Neutrophil (primary cell): ENCODE measurements around the gene MYO5B.

ENCODE experiments used
- H3K27ac ChIP-seq: fragments of 200-600 bp; sonication (generic); 2 replicates; pipeline ENCODE4 v1.5.1; 2016; ENCODE audit warnings: mild to moderate bottlenecking, moderate library complexity
- H3K27me3 ChIP-seq: fragments of 200-600 bp; sonication (generic); 2 replicates; pipeline ENCODE4 v1.6.0; 2016; ENCODE audit warnings: mild to moderate bottlenecking
- H3K36me3 ChIP-seq: fragments of 200-600 bp; sonication (generic); 2 replicates; pipeline ENCODE4 v1.5.1; 2017
- H3K4me1 ChIP-seq, 2 experiments: fragments of 200-600 bp in 1 of 2; sonication (generic) in 1 of 2; 1 replicate in 1 of 2; 2 replicates in 1 of 2; pipeline versions ENCODE4 v1.5.1 to v1.6.1; 2013 to 2016; ENCODE audit warnings: low read depth in 1 of 2, low read length in 1 of 2, mild to moderate bottlenecking in 1 of 2, moderate library complexity in 1 of 2; ENCODE audit not compliant: control insufficient read depth in 1 of 2, insufficient read depth in 1 of 2
- H3K4me3 ChIP-seq, 2 experiments: fragments of 200-600 bp in 1 of 2; sonication (generic) in 1 of 2; 1 replicate in 1 of 2; 2 replicates in 1 of 2; pipeline ENCODE4 v1.5.1; 2013 to 2016; ENCODE audit warnings: low read depth in 1 of 2, low read length in 1 of 2, mild to moderate bottlenecking in 1 of 2, moderate library complexity in 1 of 2
- H3K9me3 ChIP-seq: fragments of 200-600 bp; sonication (generic); 2 replicates; pipeline ENCODE4 v1.5.1; 2016
- TF ChIP-seq, protein P1 (sequence below): fragments of 200-600 bp; sonication (generic); IDR thresholded peaks from 2 replicates; pipeline ENCODE4 v1.5.1; 2016; ENCODE audit warnings: antibody characterized with exemption

MYO5B gene

GRCh38 chr18:50011813-50012435 lies 183.0 kb downstream of the MYO5B start:
- peaks cover 8% of the 10 kb centered on the region for H3K27me3 ChIP-seq
- no peaks in the 10 kb centered on the region for H3K9me3 ChIP-seq
- no peaks in the 10 kb centered on the region for H3K36me3 ChIP-seq
- no peak overlapping the region for H3K27ac ChIP-seq
- no peak overlapping the region for H3K4me3 ChIP-seq
- TF ChIP-seq, protein P1, sequence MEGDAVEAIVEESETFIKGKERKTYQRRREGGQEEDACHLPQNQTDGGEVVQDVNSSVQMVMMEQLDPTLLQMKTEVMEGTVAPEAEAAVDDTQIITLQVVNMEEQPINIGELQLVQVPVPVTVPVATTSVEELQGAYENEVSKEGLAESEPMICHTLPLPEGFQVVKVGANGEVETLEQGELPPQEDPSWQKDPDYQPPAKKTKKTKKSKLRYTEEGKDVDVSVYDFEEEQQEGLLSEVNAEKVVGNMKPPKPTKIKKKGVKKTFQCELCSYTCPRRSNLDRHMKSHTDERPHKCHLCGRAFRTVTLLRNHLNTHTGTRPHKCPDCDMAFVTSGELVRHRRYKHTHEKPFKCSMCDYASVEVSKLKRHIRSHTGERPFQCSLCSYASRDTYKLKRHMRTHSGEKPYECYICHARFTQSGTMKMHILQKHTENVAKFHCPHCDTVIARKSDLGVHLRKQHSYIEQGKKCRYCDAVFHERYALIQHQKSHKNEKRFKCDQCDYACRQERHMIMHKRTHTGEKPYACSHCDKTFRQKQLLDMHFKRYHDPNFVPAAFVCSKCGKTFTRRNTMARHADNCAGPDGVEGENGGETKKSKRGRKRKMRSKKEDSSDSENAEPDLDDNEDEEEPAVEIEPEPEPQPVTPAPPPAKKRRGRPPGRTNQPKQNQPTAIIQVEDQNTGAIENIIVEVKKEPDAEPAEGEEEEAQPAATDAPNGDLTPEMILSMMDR = no peak
- H3K4me1 ChIP-seq = no peaks in the 10 kb centered on the region

GRCh38 chr18:50009773-50010335 lies 185.1 kb downstream of the MYO5B start:
- TF ChIP-seq, protein P1 = no peak
- Histone ChIP-seq H3K27me3 (peaks cover 8% of the 10 kb centered on the region), H3K4me1 (no peaks in the 10 kb centered on the region), H3K36me3 (no peaks in the 10 kb centered on the region), H3K27ac (no peak overlapping the region), H3K4me3 (no peak overlapping the region), H3K9me3 (no peaks in the 10 kb centered on the region)

DNA sequence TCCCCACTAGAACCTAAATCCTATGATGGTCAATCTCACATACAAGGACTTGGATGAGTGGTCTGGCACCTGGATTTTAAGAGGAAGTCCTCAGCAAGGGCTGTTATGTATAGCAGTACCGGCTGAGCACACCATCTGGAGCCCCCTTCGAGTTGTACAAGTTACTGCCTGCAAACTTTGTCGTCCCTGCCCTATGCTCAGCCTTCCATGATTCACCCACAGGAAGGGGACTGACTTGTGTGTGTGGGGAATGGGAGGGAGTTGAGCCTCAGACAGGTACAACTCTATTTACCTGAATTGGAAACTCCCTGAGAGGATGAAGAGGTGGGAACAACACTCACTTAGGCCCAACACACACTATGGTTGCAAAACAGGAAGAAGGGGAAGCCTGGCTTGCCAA lies 186.6 kb downstream of the MYO5B start:
- no peak overlapping the region for H3K27ac ChIP-seq
- TF ChIP-seq, protein P1 = no peak
- H3K9me3 ChIP-seq = no peaks in the 10 kb centered on the region
- no peak overlapping the region for H3K4me3 ChIP-seq
- no peaks in the 10 kb centered on the region for H3K4me1 ChIP-seq
- peaks cover 9% of the 10 kb centered on the region for H3K27me3 ChIP-seq
- H3K36me3 ChIP-seq = no peaks in the 10 kb centered on the region

- H3K9me3 ChIP-seq = no peaks in the 10 kb centered on the region
- no peaks in the 10 kb centered on the region for H3K4me1 ChIP-seq
- H3K27ac ChIP-seq = no peak overlapping the region
- H3K27me3 ChIP-seq = peaks cover 17% of the 10 kb centered on the region
- H3K4me3 ChIP-seq = no peak overlapping the region
- no peaks in the 10 kb centered on the region for H3K36me3 ChIP-seq
- TF ChIP-seq, protein P1 = no peak
These were observed 188.4 kb downstream of the MYO5B start for GRCh38 chr18:50006470-50007046.

DNA sequence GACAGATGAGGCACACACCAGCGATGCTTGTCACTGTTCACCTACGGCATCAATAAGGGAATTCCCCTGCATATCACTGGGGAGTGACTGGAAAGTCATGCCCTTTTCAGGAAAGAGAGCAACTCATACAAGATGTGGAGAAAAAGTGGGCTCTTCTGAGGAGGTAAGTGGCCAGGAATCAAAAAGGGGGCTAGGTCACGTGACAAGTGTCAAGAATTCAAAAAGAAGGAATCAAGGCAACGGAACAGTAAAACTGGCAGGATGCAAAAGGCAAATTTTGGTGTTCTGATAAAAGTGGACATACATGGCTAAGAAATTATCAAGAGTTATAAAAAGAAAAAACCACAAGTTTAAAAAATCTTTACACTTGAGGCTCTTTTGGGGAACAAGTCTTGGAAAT lies 190.9 kb downstream of the MYO5B start:
- Histone ChIP-seq H3K9me3 (no peaks in the 10 kb centered on the region), H3K36me3 (no peaks in the 10 kb centered on the region), H3K4me3 (no peak overlapping the region), H3K4me1 (no peaks in the 10 kb centered on the region), H3K27ac (no peak overlapping the region), H3K27me3 (peaks cover 17% of the 10 kb centered on the region)
- TF ChIP-seq, protein P1 = no peak
